C1 segment of cervical spinal cord (tissue), 14 donors: ENCODE measurements around the gene SPPL2B.
A peak's percentile ranks its signal among the peaks of the same experiment; 100 is the strongest.

Experiments used
- DNase-seq, 14 donors: peaks; one replicate each; lab custom pipeline; 2025; lab: John Stamatoyannopoulos, UW

SPPL2B gene

DNA sequence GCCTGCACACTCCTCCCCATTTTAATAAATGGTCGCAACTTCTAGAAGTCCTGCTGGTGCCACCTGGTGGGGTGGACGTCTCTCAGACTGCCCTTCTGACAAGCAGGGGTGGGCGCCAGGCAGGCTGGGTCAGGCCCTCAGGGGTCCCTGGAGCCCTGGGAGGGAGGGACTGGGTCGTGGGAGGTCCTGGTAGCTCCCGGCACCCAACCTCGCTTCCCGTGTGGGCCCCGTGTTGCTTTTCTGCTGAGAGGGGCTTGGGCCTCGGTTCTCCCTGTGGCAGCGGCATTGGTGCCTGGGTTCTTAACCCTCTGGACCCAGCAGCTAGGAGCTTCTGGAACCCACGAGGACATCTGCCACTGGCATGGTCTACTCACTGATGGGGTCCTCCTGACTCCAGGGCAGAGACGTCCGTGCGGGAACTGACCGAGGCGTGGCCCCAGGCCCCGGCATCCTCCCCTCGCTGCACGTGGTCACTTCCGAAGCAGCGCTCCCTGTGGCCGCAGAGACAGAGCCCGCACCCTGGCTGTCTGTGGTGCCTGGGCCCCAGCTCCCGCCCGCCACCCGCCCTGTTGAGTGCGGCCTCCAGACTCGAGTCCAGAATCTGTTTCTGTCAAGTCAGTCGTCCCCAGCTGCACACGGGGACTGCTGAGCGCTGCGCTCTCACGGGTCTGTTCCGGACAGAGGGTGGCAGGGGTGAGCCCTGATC lies 25.6 kb downstream of the SPPL2B start:
- no peak for DNase-seq

DNA sequence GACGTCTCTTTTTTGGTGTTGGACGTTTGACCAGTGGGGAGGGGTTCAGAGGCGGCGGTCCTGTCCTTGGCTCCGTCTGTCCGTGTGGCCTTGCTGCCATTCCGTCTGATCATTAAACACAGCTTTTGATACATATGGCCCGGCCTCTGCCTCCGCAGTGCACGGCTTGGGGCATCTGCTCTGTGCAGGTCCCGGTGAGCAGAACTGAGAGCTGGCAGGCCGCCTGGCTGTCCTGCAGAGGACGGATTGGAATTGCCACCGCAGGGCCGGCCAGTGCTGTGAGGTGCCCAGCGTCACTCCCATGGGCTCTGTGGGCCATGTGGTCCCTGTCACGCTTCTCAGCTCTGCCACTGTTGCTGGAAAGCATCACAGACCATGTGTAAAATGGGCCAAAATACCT lies 26.2 kb downstream of the SPPL2B start:
- DNase-seq, result no peak

DNA sequence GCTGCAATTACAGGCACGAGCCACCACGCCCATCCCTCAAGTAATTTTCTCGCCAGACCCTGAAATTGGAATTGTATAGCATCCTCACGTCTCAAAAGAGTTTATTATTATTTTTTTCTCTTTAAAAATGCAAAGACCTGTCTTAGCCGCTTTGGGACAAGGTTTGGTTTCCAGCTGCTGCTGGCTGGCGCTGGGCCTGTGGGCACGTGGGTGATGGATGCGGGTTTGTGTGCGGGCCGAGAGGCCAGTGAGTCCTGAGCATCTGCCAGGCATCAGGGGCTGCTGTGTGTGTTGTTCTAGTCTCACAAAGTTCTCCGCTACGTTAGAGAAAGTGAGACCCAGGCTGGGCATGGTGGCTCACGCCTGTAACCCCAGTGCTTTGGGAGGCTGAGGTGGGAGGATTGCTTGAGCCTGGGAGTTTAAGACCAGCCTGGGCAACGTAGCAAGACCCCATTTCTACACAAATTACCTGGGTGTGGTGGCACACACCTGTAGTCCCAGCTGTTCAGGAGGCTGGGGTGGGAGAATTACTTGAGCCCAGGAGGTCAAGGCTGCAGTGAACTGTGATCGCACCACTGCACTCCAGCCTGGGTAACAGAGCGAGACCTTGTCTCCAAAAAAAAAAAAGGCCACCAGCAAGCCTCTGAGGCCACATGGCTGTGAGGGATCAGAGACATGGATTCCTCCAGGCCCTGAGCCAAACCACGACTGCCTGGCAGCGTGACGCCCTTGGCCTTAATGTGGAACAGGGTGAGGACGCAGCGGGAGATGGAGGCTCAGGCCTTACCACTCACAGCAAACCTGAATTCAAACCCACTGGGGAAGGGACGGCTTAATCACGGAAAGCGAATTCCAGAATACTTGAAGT lies 26.9 kb downstream of the SPPL2B start:
- peak in 1 of 14 donors; percentile 54 for DNase-seq

DNA sequence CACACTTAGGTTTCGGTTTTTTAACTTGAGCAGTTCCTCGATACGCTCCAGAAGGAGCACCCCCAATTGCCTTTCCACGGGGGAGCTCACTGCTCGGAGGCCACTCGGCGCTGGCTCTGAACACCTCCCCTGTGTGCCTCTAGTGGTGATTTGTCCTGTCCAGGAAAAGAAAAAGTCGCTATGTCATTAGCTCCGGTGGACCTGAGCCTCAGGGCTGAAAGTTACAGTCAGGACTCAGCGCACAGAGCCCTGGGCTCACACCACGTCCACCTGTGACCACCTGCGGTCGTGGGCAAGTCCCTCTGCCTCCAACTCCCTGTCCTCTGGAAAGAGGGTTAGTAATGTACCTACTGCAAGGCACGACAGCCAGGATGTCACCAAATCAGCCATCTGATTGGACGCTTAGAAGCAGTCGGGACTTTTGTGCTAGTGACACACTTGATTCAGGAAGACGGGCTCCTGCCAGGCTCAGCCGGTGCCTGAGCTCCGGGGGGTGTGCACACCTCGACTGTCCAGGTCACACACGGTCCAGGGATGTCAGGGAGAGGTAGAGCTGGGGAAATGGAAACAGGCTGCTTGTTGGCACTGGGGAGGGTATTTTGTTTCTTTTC lies 27.7 kb downstream of the SPPL2B start:
- DNase-seq, result no peak

DNA sequence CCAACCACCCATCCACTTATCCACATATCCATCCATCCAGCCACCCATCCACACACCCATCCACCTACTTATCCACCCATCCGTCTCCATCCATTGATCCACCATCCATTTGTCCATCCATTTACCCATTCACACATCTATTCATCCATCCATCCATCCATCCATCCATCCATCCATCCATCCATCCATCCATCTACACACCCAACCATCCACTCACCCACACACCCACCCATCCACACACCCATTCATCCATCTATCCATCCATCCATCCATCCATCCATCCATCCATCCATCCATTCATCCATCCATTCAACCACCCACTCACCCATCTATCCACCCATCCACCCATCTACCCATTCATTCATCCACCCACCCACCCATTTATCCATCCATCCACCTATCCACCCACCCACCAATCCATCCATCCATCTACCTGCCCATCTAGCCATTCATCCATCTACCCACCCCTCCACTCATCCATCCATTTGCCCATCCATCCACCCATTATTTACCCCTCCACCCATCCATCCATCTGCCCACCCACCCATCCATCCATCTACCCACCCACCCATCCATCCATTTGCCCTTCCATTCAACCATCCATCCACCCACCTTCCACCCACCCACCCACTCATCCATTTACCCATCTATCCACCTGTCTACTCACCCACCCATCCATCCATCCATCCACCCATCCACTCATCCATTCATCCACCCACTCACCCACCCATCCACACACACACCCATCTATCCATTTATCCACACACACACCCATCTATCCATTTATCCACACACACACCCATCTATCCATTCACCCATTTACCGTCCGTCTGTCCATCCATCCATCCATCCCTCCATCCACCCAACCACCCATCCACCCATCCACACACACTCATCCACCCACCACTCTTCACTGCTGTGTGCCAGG lies 29.1 kb downstream of the SPPL2B start:
- no peak for DNase-seq

DNA sequence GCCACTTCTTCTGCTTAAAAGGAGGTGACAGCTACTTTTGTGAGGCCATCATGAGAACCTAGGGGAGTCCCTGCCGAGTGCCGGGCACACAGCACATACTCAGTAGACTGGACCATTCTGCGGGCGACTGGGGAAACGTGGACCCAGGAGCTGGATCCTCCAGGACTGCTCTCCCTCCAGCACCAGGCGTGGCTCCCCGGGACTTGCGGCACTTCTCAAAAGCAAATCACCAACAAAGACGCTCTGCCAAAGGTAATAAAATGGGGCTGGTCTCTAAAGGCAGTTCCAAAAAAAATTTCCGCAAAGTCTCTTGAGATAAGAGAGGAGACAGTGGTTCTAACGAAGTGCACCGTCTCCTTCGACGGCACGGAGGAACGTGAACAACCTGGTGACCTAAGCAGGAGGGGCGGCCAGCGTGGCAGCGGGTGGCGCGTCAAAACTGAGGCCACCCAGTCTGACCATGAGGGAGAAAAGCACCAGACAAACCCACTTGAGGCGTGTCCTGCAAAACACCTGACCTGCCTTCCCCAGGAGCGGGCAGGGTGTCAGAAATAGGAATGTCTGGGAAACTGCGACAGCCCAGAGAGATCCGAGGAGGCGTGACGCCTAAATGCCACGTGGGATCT lies 30.2 kb downstream of the SPPL2B start:
- DNase-seq, result no peak

DNA sequence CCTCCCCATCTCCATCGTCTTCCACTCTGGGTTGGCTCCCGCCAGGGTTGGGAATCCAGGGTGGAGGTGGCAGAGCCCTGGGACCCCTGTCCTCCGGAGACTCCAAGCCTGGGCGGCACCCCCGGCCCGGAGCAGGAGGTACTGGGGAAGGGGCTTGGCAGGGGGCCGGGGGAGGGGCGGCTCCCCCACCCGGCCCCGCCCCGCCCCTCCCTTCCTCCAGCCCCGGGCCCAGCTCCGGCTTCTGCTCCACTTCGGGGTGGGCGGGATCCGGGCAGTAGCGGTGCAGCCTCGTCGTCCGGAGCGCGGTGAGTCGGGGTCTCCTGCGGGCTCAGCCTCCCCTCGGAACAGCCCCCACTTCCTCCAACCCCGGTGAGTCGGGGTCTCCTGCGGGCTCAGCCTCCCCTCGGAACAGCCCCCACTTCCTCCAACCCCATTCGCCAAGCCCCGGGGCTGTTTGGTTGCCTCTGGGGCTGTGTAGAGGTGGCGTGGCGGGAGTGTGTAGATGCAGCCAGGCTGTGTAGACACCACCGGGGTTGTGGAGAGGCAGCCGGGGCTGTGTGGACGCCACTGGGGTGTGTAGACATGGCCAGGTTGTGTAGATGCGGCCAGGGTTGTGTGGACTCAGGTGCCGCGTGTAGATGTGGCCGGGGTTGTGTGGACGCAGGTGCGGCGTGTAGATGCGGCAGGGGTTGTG lies 31.7 kb downstream of the SPPL2B start, which contains the start of gene TMPRSS9:
Gene TMPRSS9 (plus strand): TSS at position 274 of the 694 bp plus-strand sequence. CDS start 29,521 bp downstream, outside the sequence.
- DNase-seq, result no peak

DNA sequence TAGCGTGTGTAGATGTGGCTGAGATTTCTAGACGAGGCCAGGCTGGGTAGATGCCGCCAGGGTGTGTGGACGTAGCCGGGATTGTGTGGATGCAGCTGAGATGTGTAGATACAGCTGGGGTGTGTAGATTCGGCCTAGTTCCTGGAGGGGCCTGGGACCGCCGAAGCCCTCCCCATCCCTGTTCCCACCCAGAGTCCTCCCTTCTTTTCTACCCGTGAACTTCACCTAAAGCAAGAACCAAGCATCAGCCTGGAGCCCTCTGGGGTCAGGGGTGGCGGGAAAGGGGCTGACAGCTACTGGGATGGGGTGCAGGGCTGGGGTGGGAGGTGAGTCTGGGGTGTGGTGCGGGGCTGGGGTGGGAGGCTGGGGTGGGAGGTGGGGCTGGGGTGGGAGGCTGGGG lies 32.3 kb downstream of the SPPL2B start:
- DNase-seq, result no peak

DNA sequence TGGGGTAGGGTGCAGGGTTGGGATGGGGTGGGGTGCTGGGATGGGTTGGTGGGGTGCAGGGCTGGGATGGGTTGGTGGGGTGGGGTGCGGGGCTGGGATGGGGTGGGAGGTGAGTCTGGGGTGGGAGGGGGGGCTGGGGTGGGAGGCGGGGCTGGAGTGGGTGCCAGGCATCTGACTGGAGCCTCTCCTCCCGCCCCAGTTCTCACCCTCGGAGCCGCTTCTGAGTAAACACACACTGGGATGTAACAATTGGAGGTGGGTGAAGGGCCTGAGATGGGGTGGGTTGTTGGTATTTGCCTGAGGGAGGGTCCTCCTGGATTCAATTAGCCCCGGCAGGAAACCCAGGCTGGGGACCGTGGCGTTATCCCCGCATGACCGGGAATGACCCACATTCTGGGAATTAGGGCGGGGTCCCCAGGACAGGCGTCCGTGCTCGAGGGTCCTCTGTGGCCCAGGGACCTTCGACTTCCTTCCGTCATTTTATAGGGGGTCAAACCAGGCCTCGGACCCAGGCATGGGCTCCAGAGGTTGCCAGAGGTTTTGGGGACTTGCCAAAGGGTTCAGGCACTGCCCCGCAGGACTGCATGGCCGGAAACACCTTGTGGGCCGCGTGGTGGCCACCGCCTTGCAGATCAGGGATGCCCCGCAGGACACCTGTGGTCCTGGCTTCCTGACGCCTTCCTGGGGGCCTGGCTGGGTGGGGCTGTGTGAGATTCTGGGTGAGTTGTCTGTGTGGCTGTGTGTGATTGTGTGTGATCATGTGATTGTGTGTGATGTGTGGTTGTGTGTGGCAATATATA lies 33.0 kb downstream of the SPPL2B start:
- DNase-seq, result no peak

DNA sequence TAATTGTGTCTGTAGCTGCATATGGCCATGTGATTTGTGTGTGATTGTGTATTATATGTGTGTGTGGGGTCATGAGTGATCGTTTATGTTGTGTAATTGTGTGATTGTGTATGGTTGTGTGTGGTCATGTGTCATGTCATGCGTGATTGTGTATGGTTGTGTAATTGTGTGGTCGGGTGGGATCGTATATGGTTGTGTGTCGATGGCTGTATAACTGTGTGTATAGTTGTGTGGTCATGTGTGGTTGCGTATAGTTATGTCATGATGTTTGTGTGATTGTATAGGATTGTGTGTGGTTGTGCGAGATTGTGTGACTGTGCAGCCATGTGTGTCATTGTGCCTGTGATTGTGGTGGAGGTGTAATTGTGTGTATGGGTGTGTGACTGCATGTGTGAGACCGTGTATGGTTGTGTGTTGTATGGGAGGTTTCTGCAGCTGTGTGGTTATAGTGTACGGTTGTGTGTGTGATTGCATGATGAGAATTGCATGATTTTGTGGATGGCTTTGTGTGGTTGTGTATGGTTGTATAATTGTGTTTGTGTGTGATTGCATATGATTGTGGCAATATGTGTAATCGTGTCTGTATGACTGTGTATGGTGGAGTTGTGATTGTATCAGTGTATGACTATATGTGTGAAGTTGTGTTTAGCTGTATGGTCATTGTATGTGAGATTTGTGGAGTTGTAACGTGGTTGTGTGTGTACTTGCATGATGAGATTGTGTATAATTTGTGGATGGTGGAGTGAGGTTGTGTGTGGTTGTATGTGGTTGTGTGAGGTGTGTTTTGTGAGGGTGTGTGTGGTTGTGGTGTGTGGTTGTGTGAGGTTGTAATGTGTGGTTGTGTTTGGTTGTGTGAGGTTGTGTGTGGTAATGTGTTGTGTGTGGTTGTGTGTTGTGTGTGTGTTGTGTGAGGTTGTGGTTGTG lies 33.8 kb downstream of the SPPL2B start:
- DNase-seq, result no peak

DNA sequence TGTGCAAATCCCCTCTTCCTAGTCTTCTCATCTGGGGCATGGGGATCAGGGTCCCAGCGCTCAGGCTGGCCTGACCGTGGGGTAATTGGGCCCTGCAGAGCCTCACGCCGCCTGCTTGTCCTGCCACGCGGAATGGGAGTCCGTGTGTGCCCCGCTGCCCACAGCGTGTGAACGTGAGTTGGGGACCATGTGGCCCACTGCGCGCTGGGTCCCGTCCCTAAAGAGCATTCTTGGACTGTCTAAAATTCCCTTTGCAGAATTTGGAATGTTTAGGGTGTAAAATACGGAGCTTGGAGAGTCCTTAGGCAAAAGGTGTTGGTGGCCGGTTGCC lies 34.5 kb downstream of the SPPL2B start:
- DNase-seq, result no peak

DNA sequence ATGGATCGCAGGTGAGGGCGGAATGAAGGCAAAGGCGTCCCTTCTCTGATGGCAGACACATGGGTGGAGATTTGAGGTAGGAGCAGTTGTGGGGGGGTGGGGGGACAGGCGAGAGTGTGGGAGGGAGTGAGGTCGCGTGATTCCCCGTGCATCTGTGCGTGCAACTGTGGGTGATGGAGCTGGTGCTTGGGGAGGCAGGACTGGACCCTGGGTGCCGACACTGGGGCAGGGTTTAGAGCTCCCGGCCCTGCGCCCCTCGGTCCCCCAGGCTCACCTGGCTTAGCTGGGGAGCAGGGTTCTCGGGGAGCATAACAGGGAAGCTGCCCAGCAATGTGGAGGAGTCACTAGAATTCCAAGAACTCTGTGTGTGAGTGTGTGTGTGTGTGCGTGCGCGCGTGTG lies 34.9 kb downstream of the SPPL2B start:
- DNase-seq, result no peak

DNA sequence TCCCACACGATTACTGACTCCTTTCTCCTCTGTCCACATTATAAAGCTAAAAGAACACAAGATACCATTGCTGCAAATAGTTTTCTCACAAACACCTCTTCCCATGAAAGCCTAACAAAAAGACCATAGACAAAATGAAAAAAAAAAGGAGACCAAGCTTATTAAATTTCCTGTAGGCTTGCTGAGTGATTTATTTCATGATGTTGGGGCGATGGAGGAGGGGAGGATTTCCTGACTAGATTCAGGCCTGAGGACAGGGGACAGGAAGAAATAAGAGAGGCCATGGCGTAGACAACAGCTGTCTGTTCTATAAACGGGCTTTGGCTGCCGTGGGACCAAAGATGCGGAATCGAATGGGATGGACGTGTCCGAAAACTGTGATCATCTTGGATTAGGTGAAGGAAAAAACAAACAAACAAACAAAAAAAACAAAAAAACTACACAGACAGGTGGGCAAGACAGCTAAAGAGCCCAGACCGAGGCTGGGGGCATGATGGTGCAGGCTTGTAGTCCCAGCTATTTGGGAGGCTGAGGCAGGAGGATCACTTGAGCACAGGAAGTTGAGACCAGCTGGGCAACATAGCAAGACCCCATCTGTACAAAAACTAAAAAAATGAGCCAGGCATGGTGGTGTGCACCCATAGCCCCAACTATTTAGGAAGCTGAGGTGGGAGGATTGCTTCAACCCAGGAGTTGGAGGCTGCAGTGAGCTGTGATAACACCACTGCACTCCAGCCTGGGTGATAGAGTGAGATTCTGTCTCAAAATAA lies 36.9 kb downstream of the SPPL2B start:
- DNase-seq, result no peak

DNA sequence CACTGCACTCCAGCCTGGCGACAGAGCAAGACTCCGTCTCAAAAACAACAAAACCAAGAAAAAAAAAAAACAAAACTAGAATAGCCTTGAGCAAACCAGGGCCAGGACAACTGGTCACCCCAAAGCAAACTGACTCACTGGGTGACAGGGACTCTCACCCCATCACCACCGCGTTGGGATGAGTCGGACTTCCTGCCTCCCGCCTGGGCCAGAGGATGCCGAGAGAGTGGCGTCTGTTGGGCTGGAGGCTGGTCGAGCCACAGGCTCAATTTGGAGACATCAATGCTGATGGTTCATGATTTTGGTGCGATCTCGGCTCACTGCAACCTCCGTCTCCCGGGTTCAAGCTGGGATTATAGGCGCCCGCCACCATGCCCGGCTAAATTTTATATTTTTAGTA lies 43.2 kb downstream of the SPPL2B start:
- DNase-seq, result no peak

DNA sequence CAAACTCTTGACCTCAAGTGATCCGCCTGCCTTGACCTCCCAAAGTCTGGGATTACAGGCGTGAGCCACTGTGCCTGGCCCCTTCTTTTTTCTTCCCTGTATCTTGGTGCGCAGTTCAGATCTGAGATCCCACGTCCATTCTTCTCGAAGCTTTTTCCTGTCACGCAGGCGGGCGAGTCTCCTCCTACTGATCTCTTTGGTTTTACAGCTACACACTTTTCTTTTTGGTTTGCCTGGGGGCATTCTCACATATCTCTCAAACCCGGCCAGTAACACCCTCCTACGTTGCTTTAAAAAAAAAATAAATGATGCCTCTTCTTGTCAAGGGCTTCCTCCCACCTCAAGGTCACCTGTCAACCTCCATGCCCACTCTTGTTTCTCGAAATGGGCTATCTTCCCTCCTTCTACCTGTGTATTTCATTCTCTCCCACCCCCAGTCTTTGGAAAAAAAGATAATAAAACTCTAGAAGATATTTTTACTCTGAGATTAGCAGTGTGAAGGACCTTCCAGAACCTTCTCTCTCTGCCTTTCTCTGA lies 43.7 kb downstream of the SPPL2B start:
- no peak for DNase-seq

DNA sequence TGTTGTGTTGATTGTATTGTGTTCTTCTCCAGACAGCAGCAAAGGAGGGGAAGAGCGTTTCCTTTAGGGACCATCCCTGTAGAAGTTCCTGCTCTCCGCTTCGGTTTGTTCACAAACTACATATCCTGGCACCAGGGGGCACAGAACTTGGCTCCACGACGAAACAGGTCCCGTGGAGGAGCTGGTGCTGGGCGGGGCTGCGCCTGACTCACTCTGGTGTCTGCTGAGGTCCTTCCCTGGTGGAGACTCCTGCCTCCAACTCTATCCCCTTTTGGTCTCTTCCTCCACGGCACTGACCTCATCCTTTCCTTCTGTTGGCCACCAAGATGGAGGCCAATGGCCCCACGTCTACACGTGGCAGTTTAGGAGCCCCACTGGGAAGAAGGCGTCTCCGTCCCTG lies 46.3 kb downstream of the SPPL2B start:
- no peak for DNase-seq

DNA sequence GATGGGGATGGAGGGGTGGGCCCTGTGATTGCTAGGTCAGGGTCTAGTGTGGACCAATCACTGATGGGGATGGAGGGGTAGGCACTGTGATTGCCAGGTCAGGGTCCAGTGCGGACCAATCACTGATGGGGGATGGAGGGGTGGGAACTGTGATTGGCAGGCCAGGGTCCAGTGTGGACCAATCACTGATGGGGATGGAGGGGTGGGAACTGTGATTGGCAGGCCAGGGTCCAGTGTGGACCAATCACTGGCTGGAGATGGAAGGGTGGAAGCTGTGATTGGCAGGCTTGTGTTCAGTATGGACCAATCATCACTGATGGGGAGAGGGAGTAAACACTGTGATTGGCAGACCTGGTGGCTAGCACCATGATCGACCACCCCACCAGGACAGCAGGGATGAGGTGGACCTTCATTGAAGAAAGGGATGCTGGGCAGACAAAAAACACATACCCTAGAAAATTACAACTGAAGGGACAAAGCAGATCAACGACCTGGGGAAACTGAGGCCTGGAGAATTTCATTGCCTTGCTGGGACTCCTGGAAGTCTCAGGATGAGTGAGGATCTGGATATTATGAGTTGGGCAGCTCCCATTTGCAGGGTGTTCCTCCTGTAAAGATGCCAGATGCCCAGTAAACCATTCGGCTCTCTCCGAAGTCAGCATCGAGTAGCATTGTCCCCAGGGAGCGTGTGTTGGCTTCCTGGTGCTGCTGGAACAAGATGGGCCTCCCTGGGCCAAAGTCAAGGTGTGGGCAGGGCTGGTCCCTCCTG lies 47.1 kb downstream of the SPPL2B start:
- DNase-seq, result no peak
